NCI-H345 treated with DMSO at 0.1 percent for 48 hours (cell line): ENCODE results near the gene MYL6.
"Not testable (repeated sequence)": the region's sequence is repeated elsewhere in the genome, so short reads cannot be mapped to it uniquely, and the experiment has no call there.

Experiments
- DNase-seq: peaks from one replicate; lab custom pipeline; 2025; ENCODE audit not compliant: unreplicated experiment; lab: John Stamatoyannopoulos, UW

The MYL6 gene

DNA sequence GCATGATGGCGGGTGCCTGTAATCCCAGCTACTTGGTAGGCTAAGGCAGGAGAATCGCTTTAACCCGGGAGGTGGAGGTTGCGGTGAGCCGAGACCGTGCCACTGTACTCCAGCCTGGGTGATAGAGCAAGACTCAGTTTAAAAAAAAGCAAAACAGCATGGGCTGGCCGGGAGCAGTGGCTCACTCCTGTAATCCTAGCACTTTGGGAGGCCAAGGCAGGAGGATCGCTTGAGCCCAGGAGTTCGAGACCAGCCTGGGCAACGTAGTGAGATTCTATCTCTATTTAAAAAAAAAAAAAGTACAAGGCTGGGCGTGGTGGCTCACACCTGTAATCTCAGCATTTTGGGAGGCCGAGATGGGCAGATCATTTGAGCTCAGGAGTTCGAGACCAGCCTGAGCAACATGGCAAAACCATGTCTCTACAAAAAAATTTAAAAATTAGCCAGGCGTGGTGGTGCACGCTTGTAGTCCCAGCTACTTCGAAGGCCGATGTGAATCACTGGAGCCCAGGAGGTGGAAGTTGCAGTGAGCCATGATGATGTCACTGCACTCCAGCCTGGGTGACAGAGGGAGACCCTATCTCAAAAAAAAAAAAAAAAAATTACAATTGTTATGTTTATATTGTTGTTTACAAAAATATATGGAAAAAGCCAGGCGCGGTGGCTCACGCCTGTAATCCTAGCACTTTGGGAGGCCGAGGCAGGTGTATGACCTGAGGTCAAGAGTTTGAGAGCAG is 1.5 kb upstream of the MYL6 start:
- not testable (repeated sequence) for DNase-seq

DNA sequence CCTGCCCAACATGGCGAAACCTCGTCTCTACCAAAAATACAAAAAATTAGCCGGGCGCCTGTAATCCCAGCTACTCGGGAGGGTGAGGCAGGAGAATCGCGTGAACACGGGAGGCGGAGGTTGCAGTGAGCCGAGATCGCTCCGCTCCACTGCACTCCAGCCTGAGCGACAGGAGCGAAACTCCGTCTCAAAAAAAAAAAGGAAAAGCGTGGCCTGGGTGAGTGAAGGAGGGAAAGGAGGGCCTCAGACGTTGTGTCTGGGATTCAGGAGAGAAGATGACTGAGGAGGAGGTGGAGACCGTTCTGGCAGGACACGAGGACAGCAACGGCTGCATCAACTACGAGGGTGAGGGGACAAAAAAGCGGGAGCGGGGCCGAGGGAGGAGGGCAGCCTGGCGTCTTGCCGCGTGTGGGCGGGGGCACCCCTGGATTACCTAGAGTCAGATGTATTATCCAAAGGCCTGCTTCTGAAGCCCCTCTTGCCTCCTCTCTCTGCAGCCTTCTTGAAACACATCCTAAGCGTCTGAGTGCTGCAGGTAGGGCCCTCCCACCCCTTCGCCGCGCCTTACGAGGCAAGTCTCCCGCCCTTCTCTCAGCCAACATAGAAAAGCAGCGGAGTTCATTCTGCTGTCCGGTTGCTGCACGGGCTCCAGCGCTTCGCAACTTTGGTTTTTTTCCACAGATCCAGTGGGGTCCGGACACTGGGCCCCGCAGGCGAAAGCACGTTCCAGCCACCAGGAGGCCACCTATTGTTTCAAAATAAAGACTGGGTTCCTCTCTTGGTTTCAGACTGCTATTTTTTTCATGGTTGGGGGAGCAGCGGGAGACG is 744 bp upstream of the MYL6 start:
- peak; percentile 90 for DNase-seq

DNA sequence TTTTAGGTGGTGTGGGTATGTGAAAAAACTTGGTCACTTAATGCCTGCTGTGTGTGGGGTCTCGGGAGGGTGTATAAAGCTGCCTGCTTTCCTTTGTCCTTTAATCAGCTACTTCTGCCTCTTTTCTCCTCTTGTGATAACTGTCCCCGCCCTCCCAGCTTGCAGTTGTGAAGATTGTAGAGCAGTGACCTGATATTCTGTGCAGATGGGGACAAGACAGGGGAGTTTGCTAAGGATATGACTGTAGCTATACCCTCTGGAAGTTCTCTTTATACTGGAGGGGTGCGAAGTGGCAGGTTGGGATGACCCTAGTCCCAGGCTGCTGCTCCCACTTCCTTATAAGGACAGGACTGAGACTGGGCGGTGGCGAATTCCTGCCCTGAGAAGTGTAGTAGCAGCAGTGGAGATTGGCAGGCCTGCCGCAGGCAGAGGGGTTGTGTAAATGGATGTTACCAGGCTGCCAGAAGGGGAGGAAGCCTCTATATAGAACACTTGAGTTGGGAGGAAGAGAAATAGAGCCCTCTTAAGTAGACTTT is 835 bp downstream of the MYL6 start:
- DNase-seq: no peak

DNA sequence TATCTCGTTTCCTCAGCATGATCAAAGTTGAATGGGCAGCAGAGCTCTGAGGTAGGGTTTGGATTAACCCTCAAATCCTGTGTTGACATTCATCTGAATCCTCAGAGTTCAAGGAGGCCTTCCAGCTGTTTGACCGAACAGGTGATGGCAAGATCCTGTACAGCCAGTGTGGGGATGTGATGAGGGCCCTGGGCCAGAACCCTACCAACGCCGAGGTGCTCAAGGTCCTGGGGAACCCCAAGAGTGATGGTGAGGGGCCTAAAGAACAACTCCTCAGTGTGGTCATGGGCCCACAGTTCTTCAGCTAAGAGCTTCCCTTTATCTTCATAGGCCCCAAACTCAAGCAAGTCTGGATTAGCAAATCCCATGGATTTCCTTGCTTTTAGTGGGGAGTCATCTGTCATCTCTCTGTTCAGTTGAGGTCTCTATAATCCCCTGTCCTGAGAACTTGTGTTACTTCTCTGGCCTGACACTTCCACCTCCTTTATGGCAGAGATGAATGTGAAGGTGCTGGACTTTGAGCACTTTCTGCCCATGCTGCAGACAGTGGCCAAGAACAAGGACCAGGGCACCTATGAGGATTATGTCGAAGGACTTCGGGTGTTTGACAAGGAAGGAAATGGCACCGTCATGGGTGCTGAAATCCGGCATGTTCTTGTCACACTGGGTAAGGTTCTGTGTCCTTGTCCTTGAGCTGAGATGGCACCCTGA is 1.5 kb downstream of the MYL6 start:
- no peak for DNase-seq

DNA sequence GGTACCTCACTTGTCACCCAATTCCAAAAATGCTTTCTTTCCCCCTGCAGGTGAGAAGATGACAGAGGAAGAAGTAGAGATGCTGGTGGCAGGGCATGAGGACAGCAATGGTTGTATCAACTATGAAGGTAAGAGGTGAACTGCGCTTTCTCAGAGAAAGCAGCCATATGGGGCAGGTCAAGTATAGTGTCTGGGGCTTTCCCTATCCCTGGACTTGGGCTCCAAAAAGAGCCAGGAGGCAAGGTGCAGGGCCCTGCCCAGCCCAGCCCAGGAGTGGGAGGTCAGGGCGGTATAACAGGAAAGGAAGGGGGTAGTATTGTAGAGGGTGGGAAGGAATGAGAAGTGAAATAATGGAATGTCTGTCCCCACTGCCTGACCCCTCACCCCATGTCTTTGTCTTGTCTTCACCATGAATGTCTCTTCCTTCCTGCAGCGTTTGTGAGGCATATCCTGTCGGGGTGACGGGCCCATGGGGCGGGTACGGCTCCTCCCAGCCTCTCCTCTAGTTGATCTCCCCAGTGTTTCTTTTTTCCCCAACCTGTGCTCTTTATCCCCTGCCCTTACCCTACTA is 2.1 kb downstream of the MYL6 start:
- no peak for DNase-seq

DNA sequence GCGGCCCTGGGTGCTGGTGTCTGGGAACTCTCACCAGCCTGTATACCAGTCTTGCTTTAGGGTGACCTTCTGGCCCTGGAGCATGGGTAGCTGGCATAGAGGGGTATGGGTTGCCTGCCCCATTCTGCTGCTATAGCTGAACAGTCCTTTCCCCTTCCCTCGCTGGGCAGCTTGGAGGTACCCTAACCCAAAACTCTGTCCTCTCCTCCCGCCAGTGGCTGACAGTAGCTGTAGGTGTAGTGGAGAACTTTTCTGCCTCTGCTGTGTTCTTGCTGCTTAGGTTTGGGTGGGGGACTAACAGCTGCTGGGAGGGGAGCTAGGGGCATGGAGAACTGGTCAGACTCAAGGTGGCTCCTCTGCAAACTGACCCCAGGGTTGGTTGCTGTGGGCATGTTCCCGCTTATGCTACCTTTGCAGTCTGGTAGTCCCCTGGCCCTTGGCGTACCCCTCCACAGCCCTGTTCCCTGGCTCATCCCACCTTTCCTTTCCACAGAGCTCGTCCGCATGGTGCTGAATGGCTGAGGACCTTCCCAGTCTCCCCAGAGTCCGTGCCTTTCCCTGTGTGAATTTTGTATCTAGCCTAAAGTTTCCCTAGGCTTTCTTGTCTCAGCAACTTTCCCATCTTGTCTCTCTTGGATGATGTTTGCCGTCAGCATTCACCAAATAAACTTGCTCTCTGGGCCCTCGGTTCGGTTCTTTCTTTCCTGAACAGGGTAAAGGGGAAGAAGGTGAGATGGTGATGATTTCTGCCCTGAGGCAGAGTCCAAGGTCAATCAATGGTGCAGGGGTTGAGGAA is 2.9 kb downstream of the MYL6 start:
- DNase-seq: no peak

DNA sequence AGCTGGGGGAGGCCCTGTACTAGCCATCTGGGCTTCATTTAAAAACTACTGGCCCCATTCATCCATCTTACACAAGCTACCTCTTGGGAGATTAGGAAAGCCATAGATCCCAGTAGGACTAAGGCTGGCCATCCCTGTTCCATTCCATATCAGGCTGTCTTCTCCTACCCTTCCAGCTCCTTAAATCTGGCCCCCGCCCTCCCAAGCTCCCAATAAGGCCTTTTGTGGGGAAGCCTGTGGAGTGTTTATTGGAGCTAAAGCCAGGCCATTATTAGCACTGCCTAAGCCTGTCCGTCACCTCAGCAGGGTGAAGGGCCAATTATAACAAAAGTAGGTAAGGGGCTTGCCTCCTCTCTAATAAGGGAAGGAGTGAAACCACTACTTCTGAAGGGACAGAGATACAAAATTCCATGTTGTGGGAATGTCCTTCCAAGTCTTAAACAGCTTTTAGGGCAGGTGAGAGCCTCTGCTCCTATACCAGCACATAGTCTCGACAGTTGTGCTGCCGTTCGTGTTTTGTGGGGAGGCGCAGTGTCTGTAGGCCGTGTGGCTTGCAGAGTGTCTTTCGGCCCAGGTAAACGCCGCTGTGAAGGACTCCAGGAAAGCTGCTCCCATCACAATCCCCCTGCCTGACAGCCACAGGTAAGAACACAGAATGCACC is 3.7 kb downstream of the MYL6 start:
- DNase-seq: no peak

DNA sequence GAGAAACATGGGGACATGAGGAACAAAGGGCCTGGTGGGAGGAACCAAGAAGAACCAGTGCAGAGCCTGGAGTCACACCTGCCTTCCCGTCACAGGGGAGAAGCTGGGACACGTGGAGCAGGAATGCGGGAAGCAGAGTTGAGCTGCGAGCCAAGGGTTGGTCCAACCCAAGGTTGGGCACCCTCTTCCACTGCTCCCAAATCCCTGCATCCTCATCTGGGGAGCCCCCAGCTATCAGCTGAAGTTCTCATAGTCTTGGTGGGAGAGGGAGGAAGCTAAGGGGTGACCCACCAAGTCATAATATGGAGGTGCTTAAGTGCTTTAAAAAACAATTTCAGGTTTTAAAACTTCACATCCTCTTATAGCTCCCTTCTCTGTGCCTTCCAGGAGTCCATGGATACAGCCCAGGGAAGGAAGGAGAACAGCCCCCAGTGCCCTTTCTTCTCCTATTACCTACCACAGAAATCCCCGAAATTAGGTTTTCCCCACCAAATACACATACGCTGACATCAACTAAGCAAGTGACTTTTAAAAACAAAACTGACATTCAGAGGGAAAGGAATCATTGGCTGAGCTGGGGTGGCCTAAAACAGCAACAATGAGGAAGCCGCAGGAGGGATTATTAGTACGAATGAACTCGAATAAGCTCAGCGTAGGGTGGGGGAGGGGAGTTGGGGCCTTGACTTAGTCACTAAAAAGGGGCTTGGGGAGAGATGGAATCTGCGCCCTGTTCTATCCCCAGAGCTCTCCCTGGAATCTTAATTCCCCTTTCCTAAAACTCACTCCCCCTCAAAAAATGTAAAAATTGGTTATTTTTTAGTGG is 4.5 kb downstream of the MYL6 start:
- no peak for DNase-seq

DNA sequence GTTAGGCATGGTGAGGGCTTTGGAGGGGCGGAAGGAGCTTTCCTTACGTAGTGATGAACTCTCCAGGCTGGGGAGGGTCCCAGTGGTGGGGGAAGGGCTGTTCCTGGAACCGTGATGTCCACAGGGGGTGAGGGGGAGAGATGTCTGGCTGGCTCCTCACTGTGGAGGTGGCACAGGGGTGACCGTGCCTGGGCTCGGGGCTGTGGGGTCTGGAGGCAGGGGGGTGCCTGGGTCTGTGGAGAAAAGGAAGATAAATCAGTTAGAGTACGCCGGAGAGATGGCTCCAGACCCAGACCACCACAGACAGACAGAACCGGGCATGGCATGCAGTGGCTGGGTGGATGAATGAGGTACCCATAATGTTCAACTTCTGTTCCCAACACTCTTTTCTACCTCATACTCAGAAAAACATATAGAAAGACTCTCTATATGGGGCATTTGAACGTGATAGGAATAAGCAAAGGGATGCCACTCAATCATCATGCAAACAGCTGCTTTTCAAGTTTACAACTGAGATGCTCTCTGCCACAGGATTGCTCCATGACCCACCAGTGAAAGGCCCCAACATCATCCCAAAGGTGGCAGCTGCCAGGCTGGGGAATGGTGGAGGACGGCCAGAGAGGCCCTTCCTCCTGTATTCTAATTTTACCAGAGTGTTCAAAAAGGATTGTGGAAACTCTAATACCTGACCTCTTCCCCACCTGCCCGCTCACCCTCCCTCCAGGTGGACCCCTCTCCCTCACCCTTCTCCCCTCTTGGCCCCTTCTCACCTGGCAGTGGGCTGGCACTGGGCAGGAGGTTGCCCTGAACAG is 5.6 kb downstream of the MYL6 start:
- DNase-seq: no peak

DNA sequence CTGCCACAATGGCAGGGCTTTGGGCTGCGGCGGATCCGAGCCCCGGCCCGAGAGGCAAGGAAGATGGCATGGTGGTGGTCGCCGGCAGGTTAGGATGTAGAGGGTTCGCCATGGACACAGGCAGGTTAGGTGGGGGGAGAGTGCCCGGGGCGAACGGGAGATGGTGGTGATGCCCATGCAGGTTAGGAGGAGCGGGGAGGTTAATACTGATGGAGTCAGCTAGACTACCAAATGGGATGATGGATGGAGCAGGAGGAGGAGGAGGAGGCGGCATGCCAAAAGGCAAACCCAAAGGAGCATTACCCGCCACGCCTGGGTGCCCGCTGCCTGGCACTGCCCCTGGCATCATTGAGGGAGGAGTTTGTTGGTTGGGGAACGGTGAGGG is 6.2 kb downstream of the MYL6 start:
- DNase-seq: no peak

DNA sequence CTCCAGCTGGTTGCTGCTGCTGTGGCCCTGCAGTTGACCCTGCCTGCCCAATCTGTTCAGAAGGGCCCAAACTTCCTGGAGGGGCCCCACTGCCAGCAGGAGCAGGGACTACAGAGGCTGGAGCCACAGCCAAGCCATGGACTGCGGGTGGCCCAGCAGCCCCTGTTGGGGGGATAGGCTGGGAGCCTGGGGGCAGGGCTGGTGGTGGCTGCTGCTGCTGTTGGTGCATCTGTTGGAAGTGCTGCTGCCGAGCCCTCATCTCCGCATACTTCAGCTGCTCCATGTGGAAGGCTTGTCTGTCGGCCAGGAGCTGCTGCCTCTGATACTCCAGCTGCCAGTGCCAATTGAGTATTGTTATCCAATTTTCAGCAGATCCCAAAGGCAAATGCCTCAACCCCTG is 7.2 kb downstream of the MYL6 start:
- DNase-seq: no peak

DNA sequence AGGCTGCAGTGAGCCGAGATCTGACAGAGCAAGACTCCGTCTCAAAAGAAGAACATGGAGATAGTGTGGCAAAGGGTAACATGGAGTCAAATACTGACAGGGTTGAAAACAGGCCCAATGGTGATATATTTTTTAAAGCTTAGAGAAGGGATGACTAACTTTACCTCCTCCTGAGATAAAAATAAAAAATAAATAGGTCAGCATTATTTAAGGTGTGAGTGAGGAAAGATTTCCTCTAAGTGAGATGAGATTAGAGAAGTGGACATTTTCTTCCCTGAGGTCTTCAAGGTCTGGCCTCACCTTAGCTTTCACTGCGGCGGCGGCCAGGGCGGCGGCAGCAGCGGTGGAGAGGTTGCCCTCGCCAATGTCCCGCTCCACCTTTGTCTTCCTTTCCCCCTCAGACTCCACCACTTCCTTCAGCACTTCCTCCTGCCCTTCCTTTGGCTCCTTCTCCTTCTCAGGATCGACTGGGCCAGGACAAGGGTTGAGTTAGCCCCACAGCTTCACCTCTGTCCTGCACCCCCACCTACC is 11.1 kb downstream of the MYL6 start:
- no peak for DNase-seq

DNA sequence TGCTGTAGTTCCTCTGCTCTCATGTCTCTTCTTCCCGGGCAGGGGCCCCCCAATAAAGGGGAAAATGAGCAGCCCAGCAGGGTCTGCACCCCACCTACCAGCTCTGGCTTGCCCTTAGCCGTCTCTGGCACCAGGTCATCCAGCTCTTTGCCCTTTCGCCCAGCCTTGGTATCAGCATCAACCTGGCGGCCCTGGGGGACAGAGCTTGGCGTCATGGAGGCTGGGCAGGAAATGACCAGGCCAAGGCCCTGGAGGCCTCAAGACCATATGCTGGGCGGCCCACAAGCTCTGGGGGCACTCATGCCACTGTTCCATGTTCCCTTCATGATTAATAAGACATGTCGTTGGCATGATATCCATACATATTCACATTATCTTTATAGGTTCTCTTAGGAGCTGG is 14.7 kb downstream of the MYL6 start:
- no peak for DNase-seq

DNA sequence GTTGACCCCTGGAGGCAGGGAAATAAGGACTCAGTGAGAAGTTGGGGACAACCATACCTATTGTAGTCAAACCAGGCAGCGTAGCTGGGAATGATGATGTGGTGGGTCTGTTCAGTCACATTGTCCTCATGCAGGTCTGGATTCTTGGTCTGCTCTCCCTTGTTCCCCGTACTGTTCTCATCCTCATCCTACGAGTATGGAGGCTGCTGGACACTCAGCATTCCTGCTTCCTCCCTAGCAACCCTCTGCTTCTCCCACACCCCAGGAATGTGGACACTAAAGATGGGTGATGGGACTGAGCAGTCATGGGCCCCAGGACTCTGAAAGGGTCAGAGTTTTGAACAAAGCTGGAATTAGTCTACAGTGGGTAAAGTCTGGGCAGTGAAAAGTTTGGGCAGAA is 20.2 kb downstream of the MYL6 start:
- no peak for DNase-seq

DNA sequence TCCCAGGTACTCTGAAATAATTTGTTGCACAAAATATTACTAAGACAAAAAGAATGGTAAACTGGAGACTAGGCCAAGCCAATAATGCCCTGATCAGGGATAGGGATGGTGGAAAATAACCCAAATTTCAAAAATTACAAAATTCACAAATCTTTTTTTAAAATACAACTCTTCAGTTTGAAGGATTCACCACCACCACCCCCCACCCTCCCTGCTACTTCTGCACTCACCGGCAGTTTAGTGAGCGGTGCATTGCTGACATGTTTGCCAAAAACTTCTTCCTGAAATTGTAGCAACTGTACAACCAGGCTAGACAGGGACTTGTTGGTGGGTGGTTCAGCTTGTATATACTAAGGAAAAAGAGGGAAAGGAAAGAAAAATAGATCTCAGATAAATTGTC is 28.8 kb downstream of the MYL6 start:
- DNase-seq: no peak

DNA sequence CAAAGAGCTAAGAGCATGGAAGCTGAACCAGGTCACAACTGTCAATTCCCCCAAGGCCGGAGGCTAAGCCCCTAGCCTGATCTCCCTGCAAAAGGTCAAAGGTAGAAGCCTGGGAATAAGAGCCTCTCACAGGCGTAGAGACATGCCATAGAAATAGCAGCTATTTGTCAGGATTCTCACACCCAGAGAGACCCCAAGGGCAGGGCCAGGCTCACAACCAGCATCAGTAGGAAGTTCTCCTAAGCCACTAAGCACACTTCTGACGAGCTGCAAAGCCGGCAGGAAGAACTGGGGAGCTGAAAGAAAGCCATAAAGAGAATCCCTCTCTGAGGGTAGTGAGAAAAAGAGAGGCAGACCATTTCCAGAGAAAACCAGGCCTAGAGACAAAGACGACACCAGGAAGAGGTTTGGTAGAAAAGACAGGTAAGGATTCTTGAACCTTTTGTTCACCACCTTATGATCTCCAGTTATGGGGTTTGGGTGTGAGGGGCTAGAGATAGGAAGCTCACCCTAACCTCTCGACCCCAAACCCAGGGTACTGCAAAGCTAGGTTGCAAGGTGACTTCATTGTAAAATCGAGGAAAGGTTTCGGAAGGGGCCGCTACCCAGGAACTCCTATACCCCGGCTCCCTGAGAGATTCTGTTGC is 30.1 kb downstream of the MYL6 start:
- no peak for DNase-seq

DNA sequence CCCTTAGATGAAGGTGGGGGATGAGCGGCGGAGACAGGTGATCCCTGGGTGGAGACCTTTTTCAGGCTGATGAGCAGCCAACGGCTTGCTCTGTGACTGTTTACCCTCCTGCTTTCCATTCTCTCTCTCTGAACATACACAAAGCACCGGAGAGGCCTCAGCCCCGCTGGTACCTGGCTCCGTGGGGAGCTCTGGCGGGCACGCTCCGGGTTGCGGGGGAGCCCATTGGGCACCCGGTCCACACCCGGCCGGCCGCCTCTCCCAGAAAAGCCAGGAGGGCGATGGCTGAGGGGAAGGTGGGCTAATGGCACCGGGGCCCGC is 30.6 kb downstream of the MYL6 start:
- DNase-seq: no peak
